A549 (cell line): ENCODE results near the gene MCAM. TPM values are rescaled to one million over a fixed set of nuclear protein-coding genes. Genes with fewer than 3 reads are reported as not detected.

Experiments used
- ATAC-seq, 2 experiments: fragments of 200-7000 bp in 1 of 2; fragments of >200 bp in 1 of 2; cut with Nextera tagmentation in 1 of 2; cut with Tn5 transposase in 1 of 2; 3 replicates each; pipeline versions ENCODE4 v1.8.0 to v1.9.1; 2018 to 2020; ENCODE audit warnings: mild to moderate bottlenecking in 1 of 2, moderate library complexity in 1 of 2
- CTCF ChIA-PET: fragments of 300-600 bp; sonication (Branson Sonifier 250); formaldehyde crosslinking; extraction: SDS; loops from one replicate; lab custom pipeline; 2021; ENCODE audit warnings: antibody characterized with exemption, inconsistent platforms; lab: Yijun Ruan, JAX
- POLR2A ChIA-PET: fragments of 350-600 bp; formaldehyde crosslinking; extraction: SDS; loops from one replicate; lab custom pipeline; 2021; ENCODE audit warnings: antibody characterized with exemption, inconsistent platforms; lab: Yijun Ruan, JAX
- DNase-seq, 2 experiments: peaks; one replicate each; pipeline versions ENCODE4 v3.0.0 to v3.0.0-alpha.2; 2011 to 2016; ENCODE audit warnings: low read depth in 1 of 2, low spot score in 1 of 2
- FAIRE-seq: peaks from 2 replicates; lab custom pipeline; 2011; peaks lifted over from hg19 to GRCh38; lab: Jason Lieb, UNC
- H3K27ac ChIP-seq, 2 experiments: fragments of >200 bp; sonication (Bioruptor Twin); formaldehyde crosslinking; 3 replicates each; pipeline ENCODE4 v1.5.1; 2016 to 2017
- H3K4me1 ChIP-seq: fragments of >200 bp; sonication (Bioruptor Twin); formaldehyde crosslinking; 3 replicates; pipeline ENCODE4 v1.6.1; 2016
- H3K4me2 ChIP-seq: fragments of >200 bp; sonication (Bioruptor Twin); formaldehyde crosslinking; 3 replicates; pipeline ENCODE4 v1.6.1; 2016
- H3K4me3 ChIP-seq: fragments of >200 bp; sonication (Bioruptor Twin); formaldehyde crosslinking; 3 replicates; pipeline ENCODE4 v1.5.1; 2016
- H3K9me3 ChIP-seq: fragments of >200 bp; sonication (Bioruptor Twin); formaldehyde crosslinking; 3 replicates; pipeline ENCODE4 v1.6.1; 2016
- BHLHE40 ChIP-seq: IDR thresholded peaks from 2 replicates; pipeline ENCODE4 v1.6.1; 2012; ENCODE audit warnings: low read depth, low read length, inconsistent platforms
- CEBPB ChIP-seq, 2 experiments: fragments of >200 bp in 1 of 2; sonication (Bioruptor Twin) in 1 of 2; formaldehyde crosslinking in 1 of 2; IDR thresholded peaks; 2 replicates each; pipeline ENCODE4 v1.6.1; 2012 to 2016
- EP300 ChIP-seq, 2 experiments: fragments of >200 bp; sonication (Bioruptor Twin); formaldehyde crosslinking; IDR thresholded peaks; 2 replicates in 1 of 2; 3 replicates in 1 of 2; pipeline ENCODE4 v1.6.1; 2016 to 2017
- ESRRA ChIP-seq: fragments of 150-350 bp; IDR thresholded peaks from 2 replicates; pipeline ENCODE4 v1.6.1; 2014; ENCODE audit warnings: mild to moderate bottlenecking, low read length, borderline replicate concordance
- FOSB ChIP-seq: fragments of 250-450 bp; sonication (Bioruptor Pico); IDR thresholded peaks from 2 replicates; pipeline ENCODE4 v1.5.0; 2020; ENCODE audit warnings: mild to moderate bottlenecking, moderate library complexity
- HES2 ChIP-seq: fragments of >200 bp; sonication (Bioruptor Twin); formaldehyde crosslinking; IDR thresholded peaks from 2 replicates; pipeline ENCODE4 v1.6.1; 2016
- HMGXB4 ChIP-seq: fragments of 250-450 bp; sonication (Bioruptor Pico); IDR thresholded peaks from 2 replicates; pipeline ENCODE4 v1.5.0; 2021; ENCODE audit warnings: mild to moderate bottlenecking, moderate library complexity, borderline replicate concordance
- HOXB5 ChIP-seq: fragments of 250-450 bp; sonication (Bioruptor Pico); IDR thresholded peaks from 2 replicates; pipeline ENCODE4 v1.5.0; 2020; ENCODE audit warnings: mild to moderate bottlenecking, moderate library complexity
- JUNB ChIP-seq: fragments of >200 bp; sonication (Bioruptor Twin); formaldehyde crosslinking; IDR thresholded peaks from 2 replicates; pipeline ENCODE4 v1.6.1; 2016
- KDM1A ChIP-seq: fragments of 200-600 bp; sonication (generic); IDR thresholded peaks from 2 replicates; pipeline ENCODE4 v1.6.1; 2016; ENCODE audit warnings: low read depth, mild to moderate bottlenecking
- MAZ ChIP-seq: fragments of 150-350 bp; IDR thresholded peaks from 2 replicates; pipeline ENCODE4 v1.6.1; 2014; ENCODE audit warnings: antibody characterized with exemption, low read depth, low read length, borderline replicate concordance
- NPAS2 ChIP-seq: fragments of 250-450 bp; sonication (Bioruptor Pico); IDR thresholded peaks from 2 replicates; pipeline ENCODE4 v1.8.0; 2022; ENCODE audit warnings: mild to moderate bottlenecking, moderate library complexity, borderline replicate concordance
- NR3C1 ChIP-seq: fragments of >200 bp; sonication (Bioruptor Twin); formaldehyde crosslinking; IDR thresholded peaks from 3 replicates; pipeline ENCODE4 v1.6.1; 2017
- PBX3 ChIP-seq: IDR thresholded peaks from 2 replicates; pipeline ENCODE4 v1.6.1; 2012
- PHF8 ChIP-seq: fragments of 200-600 bp; sonication (generic); IDR thresholded peaks from 2 replicates; pipeline ENCODE4 v1.6.1; 2016; ENCODE audit warnings: low read depth, mild to moderate bottlenecking, antibody characterized with exemption, moderate library complexity, borderline replicate concordance
- POLR2AphosphoS2 ChIP-seq: conservative IDR thresholded peaks from 2 replicates; pipeline ENCODE4 v1.6.1; 2012; ENCODE audit warnings: low read length, improper control_type of control experiment, inconsistent platforms
- REST ChIP-seq: fragments of 200-600 bp; sonication (generic); IDR thresholded peaks from 2 replicates; pipeline ENCODE4 v1.6.1; 2016; ENCODE audit warnings: antibody characterized with exemption, mild to moderate bottlenecking, moderate library complexity
- RFX5 ChIP-seq: fragments of 450-650 bp; IDR thresholded peaks from 2 replicates; pipeline ENCODE4 v1.7.1; 2014; ENCODE audit warnings: antibody characterized with exemption, mild to moderate bottlenecking, moderate library complexity
- SMC3 ChIP-seq: fragments of >200 bp; sonication (Bioruptor Twin); formaldehyde crosslinking; IDR thresholded peaks from 3 replicates; pipeline ENCODE4 v1.6.1; 2018; ENCODE audit warnings: inconsistent platforms
- TFCP2L1 ChIP-seq: fragments of 250-450 bp; sonication (Bioruptor Pico); IDR thresholded peaks from 2 replicates; pipeline ENCODE4 v1.5.0; 2021; ENCODE audit warnings: mild to moderate bottlenecking
- TP53 ChIP-seq: fragments of 250-450 bp; sonication (Bioruptor Pico); IDR thresholded peaks from 2 replicates; pipeline ENCODE4 v1.5.0; 2021; ENCODE audit warnings: mild to moderate bottlenecking, moderate library complexity
- USF2 ChIP-seq: fragments of 450-650 bp; IDR thresholded peaks from 2 replicates; pipeline ENCODE4 v1.6.1; 2014; ENCODE audit warnings: antibody characterized with exemption
- WGBS: methylation state at CpG from one replicate; pipeline ENCODE4 v1.1.6; 2017; ENCODE audit errors: missing lambda C conversion rate; 5-methylcytosine and 5-hydroxymethylcytosine counted together
- polyA plus RNA-seq, 4 experiments: library from polyadenylated mRNA; depleted of rRNA in 3 of 4; stranded (reverse); fragments of >200 nt; fragmentation: RNase III in 1 of 4; extraction: RNeasy Plus Mini Kit Qiagen cat#74134 plus additional on column Dnase treatment in 1 of 4; gene quantifications; 2 replicates in 3 of 4; 3 replicates in 1 of 4; pipeline ENCODE4 v1.2.3, GENCODE V29; 2011 to 2017
- TF ChIP-seq, protein P1 (sequence below): fragments of 150-350 bp; IDR thresholded peaks from 2 replicates; pipeline ENCODE4 v1.6.1; 2014; ENCODE audit warnings: low read depth, mild to moderate bottlenecking, low read length

The MCAM gene
- polyA plus RNA-seq, 2 of the 4 experiments (the other 2 are of a cell fraction) = 5.4 to 14.9 TPM

GRCh38 chr11:119277660-119278059, 39.3 kb downstream of the MCAM start:
- no peaks in the 10 kb centered on the region for H3K4me1 ChIP-seq
- no peak for DNase-seq
- TF ChIP-seq NR3C1 (no peak), KDM1A (no peak), ESRRA (no peak), POLR2AphosphoS2 (no peak), EP300 (IDR thresholded peaks at IDR 0.05) (no peak), HES2 (no peak), TFCP2L1 (CRISPR knock-in tag) (no peak), BHLHE40 (no peak)
- no peak overlapping the region for H3K27ac ChIP-seq
- FAIRE-seq = no peak
- WGBS = 77% methylated on average over 1 of the region's 1 CpG
- ChIA-PET POLR2A (no interaction called here), CTCF (interaction anchor here (0.7 to 2.7 kb wide), 8 partner anchors 9 to 80 kb away, joined by 3 to 7 read pairs (median 3); partner anchors contain the start of gene CBL)
- no peaks in the 10 kb centered on the region for H3K9me3 ChIP-seq
- no peak overlapping the region for H3K4me2 ChIP-seq
- ATAC-seq = no peak
- no peak overlapping the region for H3K4me3 ChIP-seq

GRCh38 chr11:119273721-119274120, 43.2 kb downstream of the MCAM start:
- Histone ChIP-seq H3K4me3 (no peak overlapping the region), H3K9me3 (no peaks in the 10 kb centered on the region), H3K4me2 (no peak overlapping the region)
- ATAC-seq = no peak
- no peak for FAIRE-seq
- POLR2A ChIA-PET = interaction anchor here (0.6 kb wide), 1 partner anchor 99 kb away, joined by 3 read pairs; no protein-coding TSS in a partner anchor
- TF ChIP-seq PBX3 (no peak), SMC3 (no peak), HOXB5 (CRISPR knock-in tag) (no peak), BHLHE40 (no peak)
- TF ChIP-seq, protein P1, sequence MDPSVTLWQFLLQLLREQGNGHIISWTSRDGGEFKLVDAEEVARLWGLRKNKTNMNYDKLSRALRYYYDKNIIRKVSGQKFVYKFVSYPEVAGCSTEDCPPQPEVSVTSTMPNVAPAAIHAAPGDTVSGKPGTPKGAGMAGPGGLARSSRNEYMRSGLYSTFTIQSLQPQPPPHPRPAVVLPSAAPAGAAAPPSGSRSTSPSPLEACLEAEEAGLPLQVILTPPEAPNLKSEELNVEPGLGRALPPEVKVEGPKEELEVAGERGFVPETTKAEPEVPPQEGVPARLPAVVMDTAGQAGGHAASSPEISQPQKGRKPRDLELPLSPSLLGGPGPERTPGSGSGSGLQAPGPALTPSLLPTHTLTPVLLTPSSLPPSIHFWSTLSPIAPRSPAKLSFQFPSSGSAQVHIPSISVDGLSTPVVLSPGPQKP = no peak
- TF ChIP-seq, all 56 proteins: peak for 0
- Histone ChIP-seq H3K4me1 (no peaks in the 10 kb centered on the region), H3K27ac (no peak overlapping the region)
- CTCF ChIA-PET = interaction anchor here (0.8 to 1.6 kb wide), 4 partner anchors 11 to 77 kb away, joined by 3 to 5 read pairs (median 4); no protein-coding TSS in a partner anchor
- 96% methylated on average over 6 of the region's 6 CpGs for WGBS
- no peak for DNase-seq

DNA sequence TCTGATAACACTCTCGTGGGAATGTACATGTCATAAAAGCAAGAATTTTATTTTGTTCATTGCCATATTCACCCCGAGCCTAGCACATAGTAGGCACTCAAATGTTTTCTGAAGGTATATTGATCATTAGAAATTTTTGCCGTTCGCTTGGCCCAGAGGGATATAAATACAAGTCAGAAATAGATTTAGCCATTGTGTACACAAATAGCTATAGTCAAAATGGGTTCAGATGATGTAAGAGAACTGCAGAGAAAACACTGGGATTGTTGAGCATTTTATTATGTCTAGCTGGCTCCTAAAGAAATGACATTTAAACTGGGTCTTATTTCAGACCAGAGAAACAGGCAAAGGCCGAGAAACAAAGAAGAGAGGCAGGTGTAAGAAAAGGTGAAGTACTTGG, 49.3 kb downstream of the MCAM start:
- no peak for TF ChIP-seq CEBPB (IDR thresholded peaks at IDR 0.05)
- no peak for TF ChIP-seq PHF8
- TF ChIP-seq FOSB (CRISPR knock-in tag) = no peak
- no peak for TF ChIP-seq JUNB
- no peak for TF ChIP-seq USF2
- TF ChIP-seq TP53 (CRISPR knock-in tag) = no peak
- no peak for TF ChIP-seq POLR2AphosphoS2
- no peak for TF ChIP-seq NPAS2 (CRISPR knock-in tag)
- no peak for TF ChIP-seq RFX5
- no peak for TF ChIP-seq HMGXB4 (CRISPR knock-in tag)
- no peak for TF ChIP-seq REST
- TF ChIP-seq MAZ = no peak
- TF ChIP-seq, all 56 proteins: peak for 0
- H3K27ac ChIP-seq = no peak overlapping the region
- CTCF ChIA-PET = interaction anchor here (1.9 kb wide), 1 partner anchor 10 kb away, joined by 7 read pairs; no protein-coding TSS in a partner anchor
- no peak overlapping the region for H3K4me3 ChIP-seq
- no peak for DNase-seq
- FAIRE-seq = no peak
- no peak overlapping the region for H3K4me2 ChIP-seq
- no peaks in the 10 kb centered on the region for H3K9me3 ChIP-seq
- H3K4me1 ChIP-seq = peaks cover 14% of the 10 kb centered on the region
- ATAC-seq = no peak
- WGBS = 91% methylated on average over 5 of the region's 5 CpGs
- POLR2A ChIA-PET = no interaction called here
